ENCODE measurements around the gene CAMTA1.

The CAMTA1 gene

DNA sequence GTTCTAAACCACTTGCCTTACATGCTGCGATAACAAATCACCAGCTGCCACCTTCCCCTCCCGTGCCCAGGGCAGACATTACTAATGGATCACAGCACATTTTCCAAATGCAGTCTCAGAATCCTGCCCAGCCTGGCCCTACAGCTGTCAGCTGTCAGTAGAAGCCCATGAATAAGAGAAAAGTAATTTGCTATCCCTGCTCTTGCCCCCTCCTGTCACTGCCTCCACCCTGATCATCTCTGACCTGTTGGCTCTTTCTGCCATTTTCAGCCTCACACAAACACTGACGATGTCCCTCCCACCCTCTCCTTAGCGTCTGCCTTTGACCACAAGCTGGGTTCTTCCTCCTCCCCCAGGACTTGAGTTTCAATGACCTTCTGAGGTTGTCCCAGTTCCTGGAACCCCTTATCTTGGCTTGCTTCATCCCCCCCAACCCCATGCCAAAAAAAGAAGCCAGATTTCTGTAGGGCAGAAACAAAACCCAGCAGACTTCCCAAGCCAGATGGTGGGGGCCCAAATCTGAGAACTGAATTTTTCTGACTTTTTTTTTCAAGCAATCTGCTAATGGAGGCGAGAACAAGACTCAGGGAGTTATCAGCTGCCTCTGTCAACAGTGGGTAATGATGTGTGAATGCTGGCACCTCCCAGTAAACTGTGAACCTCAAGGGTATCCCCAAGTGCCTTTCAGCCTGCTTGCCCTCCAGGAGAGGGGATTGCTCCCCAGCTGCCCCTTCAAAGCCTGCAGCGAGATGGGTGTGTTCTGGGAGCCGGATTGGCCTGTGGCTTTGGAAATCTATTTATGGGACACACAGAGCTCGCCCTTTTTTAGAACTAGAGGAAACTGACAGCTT lies 769.4 kb downstream of the CAMTA1 start:
- no peak for DNase-seq (ENCODE audit: low read depth, low spot score)

- no peak for DNase-seq (ENCODE audit: low read depth, low spot score)
Measured at GRCh38 chr1:7555391-7556185, 770.3 kb downstream of the CAMTA1 start.

- DNase-seq (ENCODE audit: low read depth, low spot score), result no peak
Measured at GRCh38 chr1:7557301-7557891, 772.1 kb downstream of the CAMTA1 start.

- no peak for DNase-seq (ENCODE audit: low read depth, low spot score)
Measured at GRCh38 chr1:7558041-7558461, 772.8 kb downstream of the CAMTA1 start.

- DNase-seq (ENCODE audit: low read depth, low spot score), result no peak
Measured at GRCh38 chr1:7558481-7558880, 773.2 kb downstream of the CAMTA1 start.

GRCh38 chr1:7558921-7559869 lies 773.9 kb downstream of the CAMTA1 start:
- DNase-seq (ENCODE audit: low read depth, low spot score), result no peak

- no peak for DNase-seq (ENCODE audit: low read depth, low spot score)
Measured at GRCh38 chr1:7560128-7560527, 774.9 kb downstream of the CAMTA1 start.

GRCh38 chr1:7560601-7561181 lies 775.4 kb downstream of the CAMTA1 start:
- DNase-seq (ENCODE audit: low read depth, low spot score), result no peak

DNA sequence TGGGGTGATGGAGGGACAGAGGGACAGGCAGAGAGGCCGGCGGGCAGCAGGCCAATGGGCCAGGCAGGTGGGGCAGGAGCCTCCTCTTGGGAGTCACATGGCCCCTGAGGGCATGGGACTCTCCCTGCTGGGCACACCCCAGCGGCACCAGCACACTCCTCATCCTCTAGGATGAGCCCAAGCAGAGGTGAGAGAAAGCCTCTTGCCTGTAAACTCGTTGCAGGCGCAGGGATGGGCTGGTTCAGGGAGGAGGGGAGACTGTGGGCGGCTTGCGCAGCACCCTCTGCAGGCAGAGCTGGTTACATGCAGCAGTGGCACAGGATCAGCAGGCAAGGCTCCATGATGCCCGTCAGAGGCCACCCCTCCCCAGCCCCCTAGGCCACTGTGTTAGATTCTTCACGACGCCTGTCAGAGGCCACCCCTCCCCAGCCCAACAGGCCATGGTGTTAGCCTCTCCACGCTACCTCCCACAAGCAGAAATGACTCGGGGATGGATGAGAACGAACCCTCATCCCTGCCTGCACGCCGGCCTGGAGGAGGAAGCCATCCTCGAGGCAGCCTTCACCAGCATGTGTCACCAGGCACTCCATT lies 776.2 kb downstream of the CAMTA1 start:
- DNase-seq (ENCODE audit: low read depth, low spot score), result no peak

GRCh38 chr1:7561936-7562728 lies 776.9 kb downstream of the CAMTA1 start:
- no peak for DNase-seq (ENCODE audit: low read depth, low spot score)

GRCh38 chr1:7562729-7563605 lies 777.7 kb downstream of the CAMTA1 start:
- DNase-seq (ENCODE audit: low read depth, low spot score), result no peak

DNA sequence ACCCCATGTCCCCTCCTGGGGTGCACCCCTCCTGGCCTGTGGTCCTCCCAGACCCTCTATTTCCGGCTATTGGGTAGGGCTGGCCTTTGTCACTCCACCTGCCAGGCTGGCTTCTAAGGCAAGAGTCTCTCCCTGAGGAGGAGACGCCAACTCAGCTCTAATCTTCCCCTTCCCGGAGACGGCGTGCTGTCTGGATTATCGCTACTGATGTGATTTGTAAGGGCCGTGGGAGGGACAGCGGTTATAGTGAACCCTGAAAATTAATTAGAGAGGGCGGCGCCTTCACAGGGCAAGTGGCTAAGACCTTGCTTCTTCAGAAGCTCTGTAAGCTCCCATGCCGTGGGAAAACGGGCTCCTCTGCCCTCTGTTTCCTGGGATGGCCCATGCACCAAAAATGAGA lies 778.9 kb downstream of the CAMTA1 start:
- no peak for DNase-seq (ENCODE audit: low read depth, low spot score)

DNA sequence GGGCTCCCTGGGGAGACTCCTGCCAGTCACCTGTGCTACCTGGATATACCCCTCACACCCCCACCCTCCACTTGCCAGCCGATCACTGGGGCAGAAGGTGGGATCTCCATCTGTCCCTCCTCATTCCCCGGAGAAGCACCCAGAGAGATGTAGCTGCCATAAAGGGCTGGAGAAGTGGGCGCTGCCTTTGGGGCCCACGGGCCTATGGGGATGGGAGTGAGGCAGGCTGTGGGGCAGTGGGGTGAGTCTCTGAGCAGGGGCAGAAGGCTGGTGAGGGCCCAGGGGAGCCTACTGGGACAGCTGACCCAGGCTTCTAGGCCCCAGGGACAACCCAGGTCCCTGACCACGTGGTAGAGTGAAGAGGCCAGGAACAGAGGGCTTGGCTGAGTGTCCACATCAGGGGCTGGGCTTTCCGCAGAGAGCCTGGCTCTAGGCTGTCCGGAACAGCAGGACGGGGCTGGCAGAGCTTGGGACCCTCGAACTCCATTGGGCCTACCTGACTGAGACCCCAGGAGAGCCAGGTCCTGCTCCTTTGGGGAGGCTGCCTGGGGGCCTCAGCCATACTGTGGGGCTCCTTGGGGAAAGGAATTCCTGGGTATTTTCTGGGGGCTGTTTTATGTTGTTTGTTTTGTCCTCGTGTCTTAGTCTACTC lies 780.0 kb downstream of the CAMTA1 start:
- no peak for DNase-seq (ENCODE audit: low read depth, low spot score)

- no peak for DNase-seq (ENCODE audit: low read depth, low spot score)
Measured at GRCh38 chr1:7566417-7567375, 781.4 kb downstream of the CAMTA1 start.

GRCh38 chr1:7567376-7567775 lies 782.1 kb downstream of the CAMTA1 start:
- DNase-seq (ENCODE audit: low read depth, low spot score), result no peak

DNA sequence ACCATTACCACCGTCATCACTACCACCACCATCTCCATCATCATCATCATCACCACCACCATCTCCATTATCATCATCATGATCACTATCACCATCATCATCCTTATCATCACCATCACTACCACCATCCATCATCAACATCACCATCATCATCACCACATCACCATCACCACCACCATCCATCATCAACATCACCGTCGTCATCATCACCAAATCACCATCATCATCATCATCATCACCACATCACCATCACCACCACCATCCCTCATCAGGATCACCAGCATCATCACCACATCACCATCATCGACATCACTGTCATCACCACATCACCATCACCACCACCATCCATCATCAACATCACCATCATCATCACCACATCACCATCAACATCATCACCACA lies 782.8 kb downstream of the CAMTA1 start:
- no peak for DNase-seq (ENCODE audit: low read depth, low spot score)

DNA sequence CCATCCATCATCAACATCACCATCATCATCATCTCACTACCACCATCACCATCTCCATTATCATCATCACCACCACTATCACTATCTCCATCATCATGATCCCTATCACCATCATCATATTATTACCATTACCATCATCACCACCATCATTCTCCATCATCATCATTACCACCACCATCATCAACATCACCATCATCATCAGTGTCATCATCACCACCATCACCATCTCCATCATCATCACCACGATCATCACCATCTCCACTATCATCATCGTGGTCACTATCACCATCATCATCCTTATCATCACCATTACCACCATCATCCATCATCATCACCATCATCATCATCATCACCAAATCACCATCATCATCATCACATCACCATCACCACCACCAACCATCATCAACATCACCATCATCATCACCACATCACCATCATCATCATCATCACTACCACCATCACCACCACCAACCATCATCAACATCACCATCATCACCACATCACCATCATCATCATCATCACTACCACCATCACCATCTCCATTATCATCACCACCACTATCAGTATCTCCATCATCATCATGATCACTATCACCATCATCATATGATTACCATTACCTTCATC lies 783.8 kb downstream of the CAMTA1 start:
- no peak for DNase-seq (ENCODE audit: low read depth, low spot score)
